Spleen (tissue), 7 donors: ENCODE measurements around the gene ZNF513.

Experiments used
- POLR2A ChIP-seq, 3 donors: fragments of 450-650 bp; IDR thresholded peaks; one replicate each; pipeline ENCODE4 v1.5.1; 2017; ENCODE audit warnings: antibody characterized with exemption in 3 of 3, mild to moderate bottlenecking in 1 of 3
- POLR2AphosphoS5 ChIP-seq, 3 donors: sonication (generic); formaldehyde crosslinking; IDR thresholded peaks; one replicate each; pipeline ENCODE4 v1.5.1; 2017; ENCODE audit warnings: antibody characterized with exemption in 3 of 3
- TF ChIP-seq, protein P1 (sequence below), 11 experiments: fragments of 200-600 bp in 7 of 11; fragments of 450-650 bp in 4 of 11; sonication (generic) in 4 of 11; IDR thresholded peaks in 8 of 11; conservative IDR thresholded peaks in 3 of 11; 1 replicate in 7 of 11; 2 replicates in 4 of 11; pipeline versions ENCODE4 v1.4.0 to v1.8.0; 2016 to 2021; ENCODE audit warnings: antibody characterized with exemption in 11 of 11, inconsistent platforms in 4 of 11, mild to moderate bottlenecking in 1 of 11
- donor health status: DM: no; HTN: no; CAD: no; lungs with moderate emphysema.
- donor health status: DM: no; HTN: no; CAD: no.
- donor health status: DM: no; HTN: no; CAD: no.

DNA sequence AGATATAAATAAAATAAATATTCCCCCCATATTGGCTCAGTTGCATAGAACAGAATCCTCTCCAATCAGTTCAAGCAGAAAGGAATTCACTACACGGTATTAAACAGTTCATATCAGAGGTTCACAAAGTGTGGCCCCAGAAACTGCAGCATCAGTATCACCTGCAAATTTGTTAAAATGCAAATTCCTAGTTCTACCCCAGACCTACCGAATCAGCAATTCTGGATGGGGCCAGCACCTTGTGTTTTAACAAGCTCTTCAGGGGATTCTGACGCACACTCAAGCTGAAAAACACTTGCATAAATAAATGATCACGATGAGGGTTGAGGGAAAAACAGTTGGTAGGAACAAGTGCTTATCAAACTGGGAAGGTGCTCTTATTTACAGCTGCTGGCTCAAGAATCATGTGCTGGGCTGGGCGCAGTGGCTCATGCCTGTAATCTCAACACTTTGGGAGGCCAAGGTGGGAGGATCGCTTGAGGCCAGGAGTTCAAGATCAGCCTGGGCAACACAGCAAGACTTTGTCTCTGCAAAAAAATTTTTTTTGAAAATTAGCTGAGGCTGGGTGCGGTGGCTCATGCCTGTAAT lies 30.3 kb downstream of the ZNF513 start:
- TF ChIP-seq, protein P1, sequence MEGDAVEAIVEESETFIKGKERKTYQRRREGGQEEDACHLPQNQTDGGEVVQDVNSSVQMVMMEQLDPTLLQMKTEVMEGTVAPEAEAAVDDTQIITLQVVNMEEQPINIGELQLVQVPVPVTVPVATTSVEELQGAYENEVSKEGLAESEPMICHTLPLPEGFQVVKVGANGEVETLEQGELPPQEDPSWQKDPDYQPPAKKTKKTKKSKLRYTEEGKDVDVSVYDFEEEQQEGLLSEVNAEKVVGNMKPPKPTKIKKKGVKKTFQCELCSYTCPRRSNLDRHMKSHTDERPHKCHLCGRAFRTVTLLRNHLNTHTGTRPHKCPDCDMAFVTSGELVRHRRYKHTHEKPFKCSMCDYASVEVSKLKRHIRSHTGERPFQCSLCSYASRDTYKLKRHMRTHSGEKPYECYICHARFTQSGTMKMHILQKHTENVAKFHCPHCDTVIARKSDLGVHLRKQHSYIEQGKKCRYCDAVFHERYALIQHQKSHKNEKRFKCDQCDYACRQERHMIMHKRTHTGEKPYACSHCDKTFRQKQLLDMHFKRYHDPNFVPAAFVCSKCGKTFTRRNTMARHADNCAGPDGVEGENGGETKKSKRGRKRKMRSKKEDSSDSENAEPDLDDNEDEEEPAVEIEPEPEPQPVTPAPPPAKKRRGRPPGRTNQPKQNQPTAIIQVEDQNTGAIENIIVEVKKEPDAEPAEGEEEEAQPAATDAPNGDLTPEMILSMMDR (IDR thresholded peaks at IDR 0.05 in 8 of 11, conservative IDR thresholded peaks at IDR 0.05 in 3 of 11): no peak
- no peak for TF ChIP-seq POLR2A (IDR thresholded peaks at IDR 0.05)
- no peak for TF ChIP-seq POLR2AphosphoS5 (IDR thresholded peaks at IDR 0.05)
